ENCODE results near the gene PAPLN.

GRCh38 chr14:73312687-73313086, 75.4 kb downstream of the PAPLN start:
- TF ChIP-seq ZFP30 (CRISPR knock-in tag; IDR thresholded peaks at IDR 0.05) = no peak
- TF ChIP-seq RARB (CRISPR knock-in tag; IDR thresholded peaks at IDR 0.05) = no peak
- TF ChIP-seq GLIS3 (CRISPR knock-in tag; IDR thresholded peaks at IDR 0.05) = no peak
- no peak for TF ChIP-seq ARNTL (CRISPR knock-in tag; IDR thresholded peaks at IDR 0.05; ENCODE audit: borderline replicate concordance, low read depth)
- TF ChIP-seq ZNF70 (CRISPR knock-in tag; IDR thresholded peaks at IDR 0.05) = no peak

Data from SK-N-SH treated with all-trans-retinoic acid at 6 μM for 48 hours (cell line).